ENCODE data around the gene SLC22A12.

SLC22A12 gene

DNA sequence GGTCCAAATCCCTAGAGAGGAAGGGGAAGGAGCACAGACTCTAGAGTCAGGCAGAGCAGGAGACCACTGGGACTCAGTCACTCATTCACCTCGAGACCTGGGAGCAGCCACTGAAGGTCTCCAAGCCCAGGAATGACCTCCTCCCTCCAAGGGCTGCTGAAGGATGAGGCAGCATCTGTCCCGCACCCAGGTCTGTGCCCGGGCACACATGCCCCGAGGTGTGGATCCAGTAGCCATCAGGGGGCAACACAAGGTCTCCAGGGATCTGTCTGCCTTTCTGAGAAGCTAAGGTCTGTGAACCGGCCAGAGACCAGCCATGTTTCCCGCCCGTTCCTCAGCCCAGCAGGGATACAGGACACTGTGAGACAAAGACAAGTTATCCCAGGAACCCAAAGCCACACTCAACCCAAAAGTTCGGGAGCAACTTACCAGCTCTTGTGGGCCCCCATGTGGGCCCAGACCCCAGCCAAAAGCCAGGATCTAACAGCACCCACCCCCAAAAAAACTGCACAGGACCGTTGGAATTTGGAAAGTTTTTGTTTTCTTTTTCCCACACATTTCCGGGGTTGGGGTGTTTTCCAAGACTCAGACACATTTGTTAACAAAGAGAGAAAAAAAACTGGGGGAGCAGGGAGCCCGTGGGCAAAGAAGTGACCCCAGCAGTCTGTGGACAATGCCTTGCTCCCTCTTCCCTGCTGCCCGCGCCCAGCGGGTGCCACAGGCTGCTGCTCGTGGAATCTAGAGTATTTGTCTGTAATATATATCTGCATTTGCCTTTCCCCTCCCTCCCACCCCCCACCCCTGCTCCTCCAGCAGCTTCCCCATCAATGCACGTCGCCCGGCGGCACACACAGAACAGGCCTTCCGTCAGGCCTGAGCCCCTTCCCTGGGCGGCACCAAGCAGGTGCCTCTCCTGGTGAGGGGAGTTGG is 14.9 kb downstream of the SLC22A12 start:
- Histone ChIP-seq H3K23ac (ENCODE audit: low read depth, low read length, poor library complexity) (no peak overlapping the region), H4K91ac (ENCODE audit: low read depth, low read length, poor library complexity) (no peak overlapping the region), H3K9me3 (replicated peaks in 1 of 2; ENCODE audit: control insufficient read depth in 2 of 2, insufficient read depth in 1 of 2, low read depth in 1 of 2, low read length in 2 of 2) (no peaks in the 10 kb centered on the region), H2AK5ac (ENCODE audit: low read depth, low read length) (peak overlapping the region; percentile 78), H2BK15ac (ENCODE audit: low read length) (peak overlapping the region; percentile 41), H3K9ac (ENCODE audit: low read depth, low read length, poor library complexity) (no peak overlapping the region), H3K27me3 (ENCODE audit: control insufficient read depth in 3 of 3, insufficient read depth in 3 of 3, low read depth in 1 of 3, low read length in 3 of 3) (peaks cover 0 to 2% (median 0%) of the 10 kb centered on the region in 3 experiments), H4K8ac (ENCODE audit: low read depth, low read length) (no peak overlapping the region), H3K14ac (ENCODE audit: low read length) (no peak overlapping the region), H3K4me1 (ENCODE audit: control insufficient read depth in 2 of 2, insufficient read depth in 1 of 2, low read depth in 1 of 2, low read length in 2 of 2) (peaks cover 14 to 26% of the 10 kb centered on the region in 2 donors), H3K4ac (ENCODE audit: low read length) (no peak overlapping the region), H2BK12ac (ENCODE audit: low read length) (no peak overlapping the region), H2AFZ (ENCODE audit: low read length) (no peak overlapping the region), H3K4me3 (ENCODE audit: low read length in 2 of 2) (no peak overlapping the region), H2BK5ac (ENCODE audit: low read length) (no peak overlapping the region), H2BK120ac (ENCODE audit: low read depth, low read length) (no peak overlapping the region), H3K79me1 (ENCODE audit: low read depth, low read length) (no peaks in the 10 kb centered on the region), H3K27ac (replicated peaks; ENCODE audit: low read length) (no peak overlapping the region), H3K36me3 (replicated peaks in 1 of 2; ENCODE audit: control insufficient read depth in 2 of 2, insufficient read depth in 2 of 2, low read length in 2 of 2) (no peaks in the 10 kb centered on the region), H3K18ac (ENCODE audit: low read length) (peak overlapping the region; percentile 78), H3K4me2 (ENCODE audit: insufficient read depth, low read length, poor library complexity, severe bottlenecking) (no peak overlapping the region)
- DNase-seq (ENCODE audit: low spot score), result no peak
- WGBS, 2 donors (ENCODE audit: extremely low coverage in 2 of 2, insufficient read length in 2 of 2, insufficient replicate concordance in 1 of 2), result no CpG with 5 or more reads among the region's 21 CpGs

DNA sequence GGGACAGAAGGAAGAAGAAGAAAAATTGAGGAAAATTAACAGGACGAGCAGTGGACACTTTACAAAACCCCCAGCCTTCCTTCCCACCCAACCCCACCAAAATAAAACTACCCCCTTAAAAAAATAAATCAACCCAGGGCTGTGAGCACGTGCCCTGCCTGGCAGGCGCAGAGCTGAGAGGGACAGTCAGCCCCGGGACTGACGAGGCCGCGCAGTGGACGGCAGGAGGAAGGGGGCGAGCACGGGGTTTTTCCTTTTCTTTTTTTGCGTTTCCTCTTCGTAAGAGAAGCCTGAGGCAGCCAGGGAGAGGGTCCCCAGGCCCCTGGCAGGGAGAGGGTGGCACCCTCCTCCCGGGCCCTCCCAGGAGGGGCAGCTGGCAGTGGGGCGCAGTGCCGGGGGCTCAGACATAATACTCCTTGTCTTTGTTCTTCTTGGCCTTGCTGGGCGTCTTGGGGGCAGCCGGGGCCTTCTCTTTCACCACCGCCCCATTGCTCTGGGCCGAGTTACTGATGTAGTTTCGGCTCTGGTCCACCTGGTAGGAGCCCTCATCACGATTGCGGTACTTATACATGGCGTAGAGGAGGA is 15.9 kb downstream of the SLC22A12 start:
- no peak overlapping the region for H3K4me3 ChIP-seq (ENCODE audit: low read length in 2 of 2)
- peak overlapping the region; percentile 6 for H2BK12ac ChIP-seq (ENCODE audit: low read length)
- H2BK5ac ChIP-seq (ENCODE audit: low read length), result no peak overlapping the region
- peaks cover 12 to 17% of the 10 kb centered on the region in 2 donors for H3K4me1 ChIP-seq (ENCODE audit: control insufficient read depth in 2 of 2, insufficient read depth in 1 of 2, low read depth in 1 of 2, low read length in 2 of 2)
- peak overlapping the region; percentile 35 for H3K9ac ChIP-seq (ENCODE audit: low read depth, low read length, poor library complexity)
- H2AFZ ChIP-seq (ENCODE audit: low read length), result no peak overlapping the region
- DNase-seq (ENCODE audit: low spot score), result no peak
- H4K8ac ChIP-seq (ENCODE audit: low read depth, low read length), result no peak overlapping the region
- H3K79me1 ChIP-seq (ENCODE audit: low read depth, low read length), result no peaks in the 10 kb centered on the region
- H3K27me3 ChIP-seq (ENCODE audit: control insufficient read depth in 3 of 3, insufficient read depth in 3 of 3, low read depth in 1 of 3, low read length in 3 of 3), result peaks cover 0 to 2% (median 0%) of the 10 kb centered on the region in 3 experiments
- no peak overlapping the region for H3K4me2 ChIP-seq (ENCODE audit: insufficient read depth, low read length, poor library complexity, severe bottlenecking)
- H3K36me3 ChIP-seq (replicated peaks in 1 of 2; ENCODE audit: control insufficient read depth in 2 of 2, insufficient read depth in 2 of 2, low read length in 2 of 2), result no peaks in the 10 kb centered on the region
- no peak overlapping the region for H3K23ac ChIP-seq (ENCODE audit: low read depth, low read length, poor library complexity)
- H2BK15ac ChIP-seq (ENCODE audit: low read length), result peak overlapping the region; percentile 23
- H2BK120ac ChIP-seq (ENCODE audit: low read depth, low read length), result no peak overlapping the region
- no peak overlapping the region for H4K91ac ChIP-seq (ENCODE audit: low read depth, low read length, poor library complexity)
- no CpG with 5 or more reads among the region's 23 CpGs for WGBS, 2 donors (ENCODE audit: extremely low coverage in 2 of 2, insufficient read length in 2 of 2, insufficient replicate concordance in 1 of 2)
- H2AK5ac ChIP-seq (ENCODE audit: low read depth, low read length), result peak overlapping the region; percentile 96
- peak overlapping the region; percentile 73 for H3K14ac ChIP-seq (ENCODE audit: low read length)
- no peak overlapping the region for H3K27ac ChIP-seq (replicated peaks; ENCODE audit: low read length)
- peak overlapping the region; percentile 54 for H3K18ac ChIP-seq (ENCODE audit: low read length)
- H3K4ac ChIP-seq (ENCODE audit: low read length), result no peak overlapping the region
- no peaks in the 10 kb centered on the region for H3K9me3 ChIP-seq (replicated peaks in 1 of 2; ENCODE audit: control insufficient read depth in 2 of 2, insufficient read depth in 1 of 2, low read depth in 1 of 2, low read length in 2 of 2)

DNA sequence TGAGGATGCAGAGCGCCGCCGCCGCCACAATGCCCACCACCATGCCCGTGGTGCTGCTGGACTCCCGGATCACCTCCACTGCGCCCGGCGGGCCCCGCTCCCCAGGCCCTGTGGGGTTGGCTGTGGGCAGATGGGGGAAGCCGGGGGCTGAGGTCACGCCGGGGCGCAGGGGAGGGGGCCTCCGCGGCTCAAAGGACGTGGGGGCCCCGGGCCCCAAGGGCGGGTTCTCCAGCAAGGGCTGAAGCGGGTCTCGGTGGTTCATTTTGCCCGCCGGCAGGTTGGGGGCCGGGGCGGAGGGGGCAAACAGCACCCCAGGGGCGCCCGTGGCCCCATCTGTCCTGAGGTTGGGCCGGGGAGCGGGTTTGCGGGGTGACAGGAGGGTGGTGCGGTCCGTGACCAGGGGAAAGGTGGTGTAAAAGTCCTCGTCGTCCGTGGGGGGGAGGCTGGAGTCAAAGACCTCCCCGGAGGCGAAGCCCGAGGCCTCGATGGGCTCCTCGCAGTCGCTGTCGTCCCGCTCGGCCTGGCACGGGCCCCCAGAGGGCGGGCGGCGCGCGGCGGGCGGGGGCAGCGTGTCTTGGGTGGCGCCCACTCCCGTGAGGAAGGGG is 16.5 kb downstream of the SLC22A12 start:
- Histone ChIP-seq H4K91ac (ENCODE audit: low read depth, low read length, poor library complexity) (no peak overlapping the region), H3K18ac (ENCODE audit: low read length) (peak overlapping the region; percentile 86), H3K9ac (ENCODE audit: low read depth, low read length, poor library complexity) (peak overlapping the region; percentile 35), H2AK5ac (ENCODE audit: low read depth, low read length) (peak overlapping the region; percentile 96), H3K79me1 (ENCODE audit: low read depth, low read length) (no peaks in the 10 kb centered on the region), H3K9me3 (replicated peaks in 1 of 2; ENCODE audit: control insufficient read depth in 2 of 2, insufficient read depth in 1 of 2, low read depth in 1 of 2, low read length in 2 of 2) (no peaks in the 10 kb centered on the region), H3K4me2 (ENCODE audit: insufficient read depth, low read length, poor library complexity, severe bottlenecking) (no peak overlapping the region), H2BK15ac (ENCODE audit: low read length) (peak overlapping the region; percentile 24), H3K27me3 (ENCODE audit: control insufficient read depth in 3 of 3, insufficient read depth in 3 of 3, low read depth in 1 of 3, low read length in 3 of 3) (peaks cover 0 to 2% (median 0%) of the 10 kb centered on the region in 3 experiments), H3K27ac (replicated peaks; ENCODE audit: low read length) (no peak overlapping the region), H3K4me1 (ENCODE audit: control insufficient read depth in 2 of 2, insufficient read depth in 1 of 2, low read depth in 1 of 2, low read length in 2 of 2) (peaks cover 12 to 17% of the 10 kb centered on the region in 2 donors), H3K4me3 (ENCODE audit: low read length in 2 of 2) (no peak overlapping the region), H2BK5ac (ENCODE audit: low read length) (no peak overlapping the region), H2BK12ac (ENCODE audit: low read length) (peak overlapping the region; percentile 6), H3K14ac (ENCODE audit: low read length) (peak overlapping the region; percentile 73), H3K4ac (ENCODE audit: low read length) (no peak overlapping the region), H4K8ac (ENCODE audit: low read depth, low read length) (no peak overlapping the region), H2AFZ (ENCODE audit: low read length) (no peak overlapping the region), H3K23ac (ENCODE audit: low read depth, low read length, poor library complexity) (no peak overlapping the region), H2BK120ac (ENCODE audit: low read depth, low read length) (peak overlapping the region; percentile 43), H3K36me3 (replicated peaks in 1 of 2; ENCODE audit: control insufficient read depth in 2 of 2, insufficient read depth in 2 of 2, low read length in 2 of 2) (no peaks in the 10 kb centered on the region)
- no CpG with 5 or more reads among the region's 55 CpGs for WGBS, 2 donors (ENCODE audit: extremely low coverage in 2 of 2, insufficient read length in 2 of 2, insufficient replicate concordance in 1 of 2)
- DNase-seq (ENCODE audit: low spot score), result no peak

DNA sequence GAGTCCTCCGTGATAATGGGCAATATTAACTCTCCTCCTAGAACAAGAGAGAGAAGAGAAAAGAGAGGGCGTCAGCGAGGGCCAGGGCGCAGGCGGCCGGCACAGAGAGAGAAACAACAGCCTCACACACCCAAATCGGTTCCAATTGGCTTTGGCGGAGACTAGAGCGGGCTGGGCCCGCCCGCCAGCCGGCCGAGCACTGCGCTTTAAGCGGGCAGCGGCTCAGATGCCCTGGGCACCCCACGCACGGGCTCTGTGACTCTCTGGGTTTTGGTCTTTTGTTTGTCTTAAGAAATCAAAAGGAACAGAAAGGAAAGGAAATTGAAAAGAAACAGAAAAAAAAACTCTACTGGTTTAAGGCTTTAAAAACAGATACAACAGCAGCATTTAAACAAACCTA is 17.0 kb downstream of the SLC22A12 start:
- no peak overlapping the region for H3K4ac ChIP-seq (ENCODE audit: low read length)
- no peak overlapping the region for H2BK12ac ChIP-seq (ENCODE audit: low read length)

More for the DNA sequence above, 17.0 kb downstream of the SLC22A12 start:
- Histone ChIP-seq H3K4me2 (ENCODE audit: insufficient read depth, low read length, poor library complexity, severe bottlenecking) (no peak overlapping the region), H3K27ac (replicated peaks; ENCODE audit: low read length) (no peak overlapping the region), H3K14ac (ENCODE audit: low read length) (no peak overlapping the region), H2AK5ac (ENCODE audit: low read depth, low read length) (peak overlapping the region; percentile 96), H4K91ac (ENCODE audit: low read depth, low read length, poor library complexity) (no peak overlapping the region), H3K18ac (ENCODE audit: low read length) (no peak overlapping the region), H3K27me3 (ENCODE audit: control insufficient read depth in 3 of 3, insufficient read depth in 3 of 3, low read depth in 1 of 3, low read length in 3 of 3) (peaks cover 0 to 2% (median 0%) of the 10 kb centered on the region in 3 experiments), H3K36me3 (replicated peaks in 1 of 2; ENCODE audit: control insufficient read depth in 2 of 2, insufficient read depth in 2 of 2, low read length in 2 of 2) (peaks cover 0 to 1% of the 10 kb centered on the region in 2 donors), H2BK120ac (ENCODE audit: low read depth, low read length) (no peak overlapping the region), H4K8ac (ENCODE audit: low read depth, low read length) (no peak overlapping the region), H2BK5ac (ENCODE audit: low read length) (no peak overlapping the region), H3K79me1 (ENCODE audit: low read depth, low read length) (no peaks in the 10 kb centered on the region), H3K9ac (ENCODE audit: low read depth, low read length, poor library complexity) (no peak overlapping the region), H2BK15ac (ENCODE audit: low read length) (no peak overlapping the region), H3K23ac (ENCODE audit: low read depth, low read length, poor library complexity) (no peak overlapping the region), H3K9me3 (replicated peaks in 1 of 2; ENCODE audit: control insufficient read depth in 2 of 2, insufficient read depth in 1 of 2, low read depth in 1 of 2, low read length in 2 of 2) (no peaks in the 10 kb centered on the region), H2AFZ (ENCODE audit: low read length) (no peak overlapping the region), H3K4me3 (ENCODE audit: low read length in 2 of 2) (no peak overlapping the region), H3K4me1 (ENCODE audit: control insufficient read depth in 2 of 2, insufficient read depth in 1 of 2, low read depth in 1 of 2, low read length in 2 of 2) (peaks cover 9 to 15% of the 10 kb centered on the region in 2 donors)
- no CpG with 5 or more reads among the region's 18 CpGs for WGBS, 2 donors (ENCODE audit: extremely low coverage in 2 of 2, insufficient read length in 2 of 2, insufficient replicate concordance in 1 of 2)
- no peak for DNase-seq (ENCODE audit: low spot score)
